ENCODE measurements around the gene DNAJB8.

Gene DNAJB8

DNA sequence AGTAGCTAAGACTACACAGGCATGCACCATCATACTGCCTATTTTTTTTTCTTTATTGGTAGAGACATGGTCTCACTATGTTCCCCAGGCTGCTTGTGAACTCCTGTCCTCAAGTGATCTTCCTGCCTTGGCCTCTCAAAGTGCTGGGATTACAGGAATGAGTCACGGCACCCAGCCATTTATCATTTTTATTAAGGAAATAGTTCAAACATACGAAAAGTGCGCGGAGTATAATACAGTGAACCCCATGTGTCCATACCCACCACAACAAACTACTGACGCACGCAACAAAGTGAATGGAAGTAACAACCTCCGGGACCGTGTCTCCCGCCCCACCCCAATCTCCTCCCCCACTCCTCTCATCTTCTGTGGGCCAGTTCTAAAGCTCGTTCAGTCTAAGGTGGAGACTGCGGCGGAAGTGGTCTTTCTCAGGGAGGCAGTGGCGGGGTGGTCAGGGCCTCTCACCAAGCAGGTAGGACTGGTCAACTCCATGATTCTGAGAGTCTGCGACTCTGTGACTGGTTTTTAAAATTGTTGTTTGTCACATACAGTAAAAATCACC lies 42.1 kb downstream of the DNAJB8 start:
- DNase-seq: peak; percentile 76

DNA sequence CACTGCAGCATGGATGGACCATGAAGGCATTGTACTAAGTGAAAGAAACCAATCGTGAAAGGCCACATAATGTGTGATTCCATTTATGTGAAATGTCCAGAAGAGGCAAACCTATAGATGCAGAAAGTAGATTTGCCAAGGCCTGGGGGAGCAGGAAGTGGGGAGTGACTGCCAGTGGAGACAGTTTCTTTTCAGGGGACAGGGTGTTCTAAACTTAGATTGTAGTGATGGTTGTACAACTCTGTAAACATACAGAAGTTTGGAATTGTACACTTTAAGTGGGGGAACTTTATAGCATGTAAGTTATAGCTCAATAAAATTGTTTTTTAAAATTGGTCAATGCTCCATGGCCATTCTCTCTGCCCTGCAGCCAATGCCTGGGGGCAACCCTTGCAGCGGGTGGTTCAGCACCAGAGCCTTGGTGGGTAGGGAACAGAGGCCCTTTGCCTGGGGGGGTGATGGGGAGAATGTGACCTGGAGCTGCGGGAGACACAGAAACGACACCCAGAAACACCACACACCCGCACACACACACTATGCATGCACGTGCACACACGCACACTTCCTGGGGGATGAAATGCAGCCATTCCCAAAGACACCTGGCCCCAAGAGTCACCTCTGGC lies 43.1 kb downstream of the DNAJB8 start:
- DNase-seq: no peak

DNA sequence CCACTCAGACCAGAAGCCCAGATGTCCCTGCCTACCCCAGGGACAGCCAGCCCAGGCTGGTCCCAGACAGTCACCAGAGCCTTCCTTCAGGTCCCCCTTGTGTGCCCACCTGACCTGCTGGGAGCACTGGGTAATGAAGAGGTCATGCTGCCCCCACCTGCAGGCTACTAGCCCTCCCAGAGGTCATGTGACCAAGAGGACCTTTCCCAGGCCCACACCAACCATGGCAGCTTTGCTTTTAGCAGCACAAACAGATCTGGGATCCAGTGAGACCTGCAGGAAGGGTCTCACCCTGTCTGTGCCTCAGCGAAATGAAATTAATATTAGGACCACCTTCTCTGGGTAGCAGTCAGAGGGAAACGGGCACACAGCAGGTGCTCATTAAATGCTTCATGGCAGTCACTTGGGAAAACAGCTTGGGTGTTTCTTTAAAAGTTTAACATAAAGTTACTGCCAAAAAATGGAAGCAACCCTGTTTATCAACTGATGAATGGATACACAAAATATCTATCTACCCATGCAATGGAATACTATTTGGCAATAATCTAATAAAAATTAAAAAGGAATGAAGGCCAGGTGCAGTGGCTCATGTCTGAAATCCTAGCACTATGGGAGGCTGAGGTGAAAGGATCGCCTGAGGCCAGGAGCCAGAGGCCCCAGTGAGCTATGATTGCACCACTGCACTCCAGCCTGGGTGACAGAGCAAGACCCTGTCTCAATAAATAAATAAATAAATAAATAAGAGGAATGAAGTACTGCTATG lies 43.7 kb downstream of the DNAJB8 start:
- no peak for DNase-seq

DNA sequence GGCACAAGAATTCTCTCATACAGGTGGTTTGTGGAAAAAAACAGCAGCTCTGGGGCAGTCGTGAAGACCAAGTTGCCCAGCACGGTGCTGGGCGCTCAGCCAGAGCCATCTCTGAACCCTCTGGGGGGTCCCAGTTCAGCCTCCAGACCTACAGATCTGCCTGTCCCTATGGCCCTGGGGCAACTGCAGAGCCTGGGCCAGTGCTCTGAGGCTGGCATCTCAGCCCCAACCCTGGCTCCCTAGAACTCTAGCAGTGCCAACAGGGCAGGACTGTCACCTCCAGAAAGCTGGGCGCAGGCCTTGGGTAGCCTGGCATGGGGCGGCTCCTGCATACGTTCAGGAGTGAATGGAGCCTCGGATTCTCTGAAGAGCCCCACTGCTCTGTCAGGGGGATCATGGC lies 44.7 kb downstream of the DNAJB8 start:
- no peak for DNase-seq

DNA sequence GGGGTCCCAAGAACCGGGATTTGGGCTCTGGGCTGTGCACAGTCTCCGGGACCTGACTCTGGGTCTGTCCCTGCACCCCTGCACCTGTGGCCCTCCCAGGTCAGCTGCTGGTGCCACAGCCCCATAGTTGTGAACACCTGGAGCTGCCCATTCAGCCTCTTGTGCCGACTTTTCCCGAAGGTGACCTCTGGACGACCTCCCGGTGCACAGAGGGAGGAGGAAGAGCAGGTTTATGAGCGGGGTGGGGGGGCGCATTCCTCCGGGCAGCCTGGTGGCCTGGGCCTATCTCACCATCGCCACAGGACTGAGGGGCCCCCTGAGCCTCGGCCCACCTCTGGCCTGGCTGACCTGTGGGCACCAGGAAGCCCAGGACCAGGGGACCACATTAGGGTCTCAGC lies 45.3 kb downstream of the DNAJB8 start:
- no peak for DNase-seq

DNA sequence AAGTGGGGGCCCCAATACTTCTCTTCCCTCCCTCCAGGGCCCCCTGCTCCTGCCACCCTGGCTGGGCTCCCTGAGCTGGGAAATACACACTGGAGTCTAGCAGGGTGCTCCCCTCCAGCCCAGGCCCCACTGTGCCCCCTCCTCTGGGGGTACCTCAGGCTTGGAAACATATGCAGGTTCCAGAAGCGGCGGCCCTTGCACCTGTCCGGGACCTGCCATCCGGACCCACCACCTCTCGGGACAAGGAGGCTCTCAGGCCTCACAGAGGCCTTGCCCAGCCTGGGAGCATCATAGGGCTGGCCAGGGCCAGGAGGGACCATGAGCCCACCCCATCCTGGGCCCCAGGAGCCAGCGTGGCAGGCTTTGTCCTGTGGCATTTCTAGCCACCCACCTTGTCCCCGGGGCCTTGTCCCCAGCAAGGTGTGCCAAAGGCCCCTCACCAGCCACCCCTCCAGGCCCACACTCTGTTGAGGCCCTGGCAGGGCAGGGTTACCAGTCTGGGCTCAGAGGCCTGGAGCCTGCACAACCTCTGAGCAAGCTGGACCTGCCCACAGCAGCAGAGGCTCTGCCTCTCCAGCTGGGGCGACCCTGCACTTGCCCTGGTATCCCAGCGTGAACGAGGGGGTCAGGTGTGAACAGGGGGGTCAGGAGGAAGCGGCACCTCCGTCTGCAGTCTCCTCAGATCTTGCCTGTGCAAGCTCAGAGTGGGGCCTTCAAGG lies 45.8 kb downstream of the DNAJB8 start:
- DNase-seq: no peak

DNA sequence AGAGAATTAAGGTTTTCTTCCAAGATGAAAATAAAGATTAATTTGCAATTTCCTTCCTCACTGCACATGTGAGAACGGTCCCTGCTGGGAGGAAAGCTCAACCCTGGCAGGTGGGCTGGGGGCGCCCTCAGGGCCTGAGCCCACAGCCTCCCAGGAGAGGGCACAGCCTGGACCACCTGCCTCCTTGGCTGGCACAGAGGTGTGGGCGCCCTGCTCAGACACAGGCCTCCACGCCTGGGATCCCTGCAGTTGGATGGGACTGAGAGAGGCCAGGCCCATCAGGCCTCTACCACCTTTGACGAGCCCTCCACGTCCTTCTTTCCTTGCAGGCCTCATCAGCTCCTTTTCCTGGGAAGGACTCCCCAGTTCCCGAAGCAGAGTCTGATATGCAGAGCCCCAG lies 46.4 kb downstream of the DNAJB8 start:
- DNase-seq: no peak

DNA sequence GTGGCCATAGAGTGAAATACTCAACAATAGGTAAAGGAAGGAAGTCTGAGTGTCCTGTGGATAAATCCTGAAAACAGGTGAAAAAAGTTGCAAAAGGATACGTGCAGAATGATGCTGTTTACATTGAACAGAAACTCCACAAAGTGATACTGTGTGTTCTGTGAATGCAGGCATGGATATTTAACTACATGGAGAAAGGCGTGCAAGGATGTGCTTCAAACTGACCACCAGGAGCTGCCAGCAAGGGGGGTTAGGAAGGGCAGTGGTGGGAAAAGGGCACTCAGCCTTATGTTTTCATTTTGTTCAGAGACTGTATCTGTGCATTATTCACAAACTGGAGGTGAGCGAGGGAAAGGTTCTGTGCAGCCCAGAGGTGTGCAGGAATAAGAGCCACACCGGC lies 47.4 kb downstream of the DNAJB8 start:
- no peak for DNase-seq

DNA sequence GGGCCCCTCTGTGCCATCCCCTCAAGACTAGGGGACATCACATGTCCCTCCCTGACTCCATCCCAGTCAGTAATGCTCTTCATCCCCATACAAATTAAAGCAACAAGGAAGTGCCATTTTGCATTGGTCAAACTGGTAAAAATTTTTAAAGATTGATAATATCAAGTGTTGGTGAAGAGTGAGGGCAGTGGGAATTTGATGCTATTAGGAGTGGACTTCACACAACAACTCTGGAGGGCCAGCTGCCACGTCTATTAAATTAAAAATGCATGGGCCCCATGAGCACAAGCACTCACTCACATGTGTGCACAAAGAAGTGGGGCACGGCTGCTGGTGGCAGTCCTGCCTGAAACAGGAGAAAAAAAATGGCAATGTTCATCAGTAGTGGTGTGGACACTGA lies 47.8 kb downstream of the DNAJB8 start:
- no peak for DNase-seq

DNA sequence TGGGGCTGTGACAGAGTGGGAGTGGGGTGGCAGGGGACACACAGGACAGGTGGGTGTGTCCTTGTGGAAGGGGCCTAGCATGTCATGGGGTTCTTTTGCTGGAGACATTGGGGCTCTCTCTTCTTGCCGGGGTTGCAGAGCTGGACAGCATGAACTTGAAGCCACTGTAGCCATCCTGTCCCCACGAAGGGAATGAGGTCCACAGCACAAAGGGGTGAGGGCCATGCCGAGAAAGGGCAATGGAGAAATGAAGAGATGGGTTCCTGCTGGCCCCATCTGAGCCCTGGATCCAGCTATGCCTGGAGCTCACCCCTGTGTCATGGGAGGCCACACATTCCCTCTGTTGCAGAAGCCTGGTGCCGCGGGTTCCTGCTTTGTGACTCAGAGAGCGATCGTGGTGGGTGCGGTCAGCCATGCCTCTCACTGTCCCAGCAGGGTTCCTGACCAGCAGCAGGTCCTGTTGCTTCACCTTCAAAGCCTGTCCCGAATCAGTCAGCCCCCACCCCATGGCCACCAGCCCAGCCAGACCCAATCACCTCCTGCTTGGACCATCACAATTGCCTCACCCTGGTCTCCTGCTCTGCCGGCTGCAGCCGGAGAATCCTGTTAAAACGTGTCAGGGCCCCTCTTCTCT lies 50.0 kb downstream of the DNAJB8 start:
- peak; percentile 83 for DNase-seq

DNA sequence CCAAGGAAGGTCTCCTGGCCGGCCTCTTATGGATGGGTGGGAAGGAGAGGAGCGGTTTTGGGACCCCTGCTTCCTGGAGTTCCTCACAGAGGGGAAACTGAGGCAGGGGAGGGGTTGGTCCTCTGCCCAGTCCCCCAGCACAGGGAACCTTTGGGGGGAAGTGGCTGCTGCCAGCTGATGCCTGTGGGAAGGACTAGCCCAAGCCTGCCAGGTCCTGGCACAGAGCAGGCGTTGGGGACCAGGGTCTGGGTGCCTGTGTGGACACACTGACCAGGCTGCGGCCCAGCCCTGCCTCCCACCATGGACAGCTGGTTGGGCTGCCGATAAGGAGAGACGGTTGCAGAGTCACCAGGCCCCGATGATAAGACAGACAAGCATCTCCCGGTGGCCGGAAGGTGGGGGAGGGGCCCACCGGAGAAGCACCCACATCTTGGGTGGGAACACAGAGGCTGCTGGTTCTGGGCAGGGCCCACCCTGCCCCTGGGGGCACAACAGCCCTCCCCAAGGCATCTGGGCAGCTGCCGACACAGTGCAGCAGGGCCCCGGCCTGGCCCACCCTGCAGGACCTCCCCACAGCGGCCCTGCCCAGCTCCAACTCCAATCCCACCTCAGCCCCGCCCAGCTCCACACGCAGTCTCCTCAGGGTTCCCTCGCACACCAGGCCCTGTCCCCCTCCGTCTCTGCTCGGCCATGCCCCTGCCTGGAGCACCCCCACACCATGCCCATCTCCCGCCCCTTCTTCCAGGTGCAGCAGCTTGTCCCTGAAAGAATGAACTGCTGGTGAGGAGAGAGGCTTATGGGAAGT lies 50.7 kb downstream of the DNAJB8 start:
- no peak for DNase-seq

DNA sequence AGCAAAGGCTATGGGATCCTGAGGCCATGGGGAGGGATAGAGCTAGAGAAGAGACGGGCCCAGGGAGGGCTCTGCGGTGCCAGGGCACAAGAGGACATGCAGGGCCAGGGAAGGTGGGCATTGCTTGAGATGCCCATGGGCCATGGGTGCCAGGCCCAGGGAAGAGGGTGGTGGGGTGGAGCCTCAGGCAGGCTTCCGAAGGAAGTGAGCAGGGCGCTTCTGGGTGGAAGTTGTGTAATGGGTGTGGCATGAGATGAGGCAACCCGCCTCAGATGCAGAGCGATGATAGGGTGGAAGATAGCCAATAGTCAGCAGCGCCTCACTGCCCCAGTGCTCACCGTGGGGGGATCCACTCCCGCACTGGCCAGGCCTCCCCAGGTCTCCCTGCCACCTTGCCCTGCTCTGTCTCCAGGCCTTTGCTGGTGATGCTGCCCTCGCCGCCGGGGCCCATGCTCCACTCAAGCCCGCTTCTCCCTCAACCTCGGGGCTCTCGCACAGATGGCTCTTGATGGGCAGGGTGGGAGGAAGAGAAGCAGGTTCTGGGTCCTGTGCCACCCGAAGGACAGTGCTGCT lies 51.4 kb downstream of the DNAJB8 start:
- no peak for DNase-seq

DNA sequence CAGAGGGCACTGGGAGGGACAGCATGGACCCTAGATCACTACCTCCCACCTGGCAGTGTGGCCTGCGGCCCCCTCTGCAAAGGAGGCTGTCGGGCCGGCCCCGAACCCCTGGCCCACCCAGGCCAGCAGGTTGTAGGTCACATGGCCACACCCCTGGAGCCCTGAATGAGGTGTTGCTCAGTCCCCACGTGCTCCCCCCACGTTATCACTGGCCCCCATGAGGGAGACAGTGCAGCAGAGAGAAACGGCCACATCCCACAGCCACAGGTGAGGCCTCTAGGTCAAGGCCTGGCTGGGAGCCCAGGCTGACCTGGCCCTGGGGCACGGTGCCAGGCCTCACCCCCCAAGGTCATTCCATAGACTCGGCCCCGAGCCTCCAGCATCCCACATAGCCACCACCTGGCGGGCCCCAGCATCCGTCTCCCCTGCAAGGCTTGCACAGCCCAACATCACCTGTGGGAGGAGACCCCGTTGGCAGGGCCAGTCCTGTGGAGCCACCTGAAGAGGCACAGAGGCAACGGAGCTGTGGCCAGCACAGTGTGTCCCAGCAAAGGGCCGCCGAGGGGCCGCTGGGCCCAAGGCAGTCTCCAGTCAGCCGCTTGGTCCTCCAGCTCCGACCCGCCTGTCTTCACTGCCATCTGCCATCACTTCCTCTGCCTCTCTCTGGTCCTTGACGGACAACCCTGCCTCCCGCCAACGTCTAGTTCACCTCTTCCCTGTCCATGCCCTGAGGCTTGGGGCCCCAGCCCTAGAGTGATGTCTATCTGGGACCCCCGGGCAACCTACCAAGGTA lies 53.1 kb downstream of the DNAJB8 start:
- no peak for DNase-seq

DNA sequence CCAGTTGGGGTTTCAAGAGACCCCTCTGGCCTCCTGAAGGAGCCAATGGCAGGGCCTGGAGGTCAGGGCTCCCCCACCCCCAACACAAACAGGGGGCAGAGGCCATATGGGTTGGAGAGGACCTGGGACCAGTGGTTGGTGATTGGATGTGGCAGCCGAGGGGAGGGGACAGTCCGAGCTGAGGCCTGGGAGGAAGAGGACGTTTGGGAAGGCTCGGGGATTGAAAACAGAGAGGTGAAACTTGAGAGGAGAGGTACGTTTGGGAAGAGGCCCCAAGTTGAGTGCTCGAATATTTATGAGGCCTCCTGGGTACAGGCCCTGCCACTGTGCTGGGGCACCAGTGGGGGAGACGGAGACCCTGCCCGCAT lies 53.7 kb downstream of the DNAJB8 start:
- DNase-seq: no peak
